HK-2 (cell line): ENCODE data around the gene NHLRC4.

ENCODE experiments used
- DNase-seq: peaks from one replicate; pipeline ENCODE4 v3.0.0-alpha.2; 2018; ENCODE audit not compliant: unreplicated experiment

NHLRC4 gene

GRCh38 chr16:553601-554296, 13.1 kb upstream of the NHLRC4 start:
- no peak for DNase-seq

GRCh38 chr16:554297-554621, 12.5 kb upstream of the NHLRC4 start:
- DNase-seq, result no peak

DNA sequence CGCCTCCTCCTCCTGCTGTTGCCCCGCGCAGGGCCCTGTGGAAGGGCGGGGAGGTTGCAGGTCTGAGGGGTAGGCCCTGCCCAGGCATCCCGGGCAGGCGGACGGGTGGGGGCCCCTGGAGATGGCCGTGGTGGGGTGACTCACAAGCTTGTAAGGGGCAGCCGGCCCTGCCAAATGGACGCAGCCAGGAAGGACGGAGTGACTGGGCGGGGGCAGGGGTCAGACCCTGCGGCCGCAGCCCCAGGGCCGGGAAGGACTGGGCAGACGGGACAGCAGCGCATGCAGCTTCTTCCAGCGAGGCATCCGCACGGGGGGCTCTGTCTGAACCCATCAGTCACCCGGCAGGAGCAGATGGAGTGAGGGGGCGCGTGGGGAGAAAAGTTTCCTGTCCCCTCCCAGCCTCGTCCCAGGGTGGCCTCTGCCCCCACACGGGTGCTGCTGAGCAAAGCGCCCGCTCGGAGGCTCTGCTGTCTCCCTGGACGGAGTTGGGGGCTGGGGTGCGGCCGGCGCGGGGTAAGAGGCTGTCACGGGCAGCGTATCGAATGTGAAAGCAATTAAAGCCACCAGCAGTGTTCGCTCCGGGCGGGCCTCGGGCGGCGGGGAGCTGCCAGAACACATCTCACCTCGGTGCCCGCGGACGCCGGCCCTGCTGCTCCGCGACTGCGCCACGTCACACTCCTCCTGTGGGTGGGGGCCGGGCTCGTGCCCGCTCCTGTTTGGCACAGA, 12.0 kb upstream of the NHLRC4 start:
- DNase-seq, result no peak

DNA sequence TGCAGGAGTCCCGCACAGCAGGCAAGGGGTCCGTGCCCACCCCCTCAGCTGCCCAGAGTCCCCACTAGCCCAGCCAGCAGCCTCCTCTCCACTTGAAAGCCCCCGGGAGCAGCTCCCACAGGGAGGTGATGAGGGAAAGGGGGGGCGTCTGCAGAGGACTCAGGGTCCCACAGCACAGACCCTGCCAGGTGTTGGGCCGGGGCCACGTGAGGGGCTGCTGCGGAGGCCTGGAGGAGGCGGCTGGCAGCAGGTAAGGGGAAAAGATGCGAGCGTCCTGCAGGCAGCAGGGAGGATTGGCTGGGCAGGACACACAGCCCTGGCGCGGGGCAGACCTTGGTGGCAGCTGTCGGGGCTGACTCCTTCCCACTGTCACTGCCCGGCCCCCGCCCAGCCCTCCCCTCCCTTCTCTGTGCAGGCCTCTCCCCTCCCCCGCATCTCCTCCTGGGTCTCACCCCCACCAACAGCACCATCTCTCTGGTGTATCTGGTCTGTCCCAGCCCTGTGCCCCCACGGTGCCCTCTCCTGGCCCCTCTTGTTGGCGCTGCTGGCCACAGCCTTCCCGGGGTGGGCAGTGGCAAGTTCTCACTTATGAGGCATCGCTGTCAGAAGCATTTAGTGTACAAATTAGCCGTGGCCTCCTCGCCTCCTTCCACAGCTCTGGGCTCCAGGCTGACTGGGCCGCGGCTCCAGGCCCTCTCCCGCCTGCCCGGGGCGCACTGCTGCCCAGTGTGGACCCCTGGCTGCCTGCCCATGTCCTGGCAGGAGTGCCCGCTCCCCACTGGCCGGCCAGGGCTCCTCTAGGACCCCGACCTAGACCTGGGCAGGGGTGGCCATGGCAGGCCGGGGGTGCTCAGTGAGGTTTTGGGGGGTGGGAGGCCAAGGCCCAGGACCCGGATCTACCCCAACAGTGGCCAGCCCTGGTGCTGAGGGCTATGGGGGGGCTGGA, 11.0 kb upstream of the NHLRC4 start:
- no peak for DNase-seq

DNA sequence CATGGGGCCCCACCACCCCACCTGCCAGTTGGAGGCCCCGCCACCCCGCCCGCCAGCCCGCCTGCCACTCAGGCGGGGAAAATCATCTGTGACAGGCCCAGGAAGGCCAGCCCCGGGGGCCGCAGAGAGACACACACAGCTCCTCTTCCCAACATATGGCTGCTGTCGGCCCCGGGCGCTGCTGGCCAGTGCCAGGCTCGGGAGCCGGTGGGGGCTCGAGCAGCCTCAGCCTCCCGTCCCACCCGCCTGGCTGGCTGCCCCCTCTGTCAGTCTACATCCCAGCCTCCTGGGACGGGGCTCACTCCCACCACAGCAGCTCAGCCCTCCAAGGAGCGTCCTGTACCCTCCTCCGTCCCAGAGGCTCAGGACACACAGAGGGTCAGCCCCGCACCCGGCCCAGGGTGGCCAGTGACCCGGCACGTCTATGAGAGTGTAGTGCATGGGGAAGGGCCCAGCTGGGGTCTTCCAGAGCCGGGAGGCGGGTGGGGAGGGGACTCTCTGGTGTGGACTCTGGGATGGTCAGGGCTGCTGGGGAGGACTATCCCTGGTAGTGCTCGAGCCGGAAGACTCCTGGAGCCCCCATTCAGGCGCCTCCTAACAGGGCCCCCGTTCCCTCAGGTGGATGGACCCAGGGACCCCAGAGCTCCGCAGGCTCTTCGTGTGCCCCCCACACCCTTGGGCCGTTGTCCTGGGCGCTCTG, 10.2 kb upstream of the NHLRC4 start:
- DNase-seq, result no peak

DNA sequence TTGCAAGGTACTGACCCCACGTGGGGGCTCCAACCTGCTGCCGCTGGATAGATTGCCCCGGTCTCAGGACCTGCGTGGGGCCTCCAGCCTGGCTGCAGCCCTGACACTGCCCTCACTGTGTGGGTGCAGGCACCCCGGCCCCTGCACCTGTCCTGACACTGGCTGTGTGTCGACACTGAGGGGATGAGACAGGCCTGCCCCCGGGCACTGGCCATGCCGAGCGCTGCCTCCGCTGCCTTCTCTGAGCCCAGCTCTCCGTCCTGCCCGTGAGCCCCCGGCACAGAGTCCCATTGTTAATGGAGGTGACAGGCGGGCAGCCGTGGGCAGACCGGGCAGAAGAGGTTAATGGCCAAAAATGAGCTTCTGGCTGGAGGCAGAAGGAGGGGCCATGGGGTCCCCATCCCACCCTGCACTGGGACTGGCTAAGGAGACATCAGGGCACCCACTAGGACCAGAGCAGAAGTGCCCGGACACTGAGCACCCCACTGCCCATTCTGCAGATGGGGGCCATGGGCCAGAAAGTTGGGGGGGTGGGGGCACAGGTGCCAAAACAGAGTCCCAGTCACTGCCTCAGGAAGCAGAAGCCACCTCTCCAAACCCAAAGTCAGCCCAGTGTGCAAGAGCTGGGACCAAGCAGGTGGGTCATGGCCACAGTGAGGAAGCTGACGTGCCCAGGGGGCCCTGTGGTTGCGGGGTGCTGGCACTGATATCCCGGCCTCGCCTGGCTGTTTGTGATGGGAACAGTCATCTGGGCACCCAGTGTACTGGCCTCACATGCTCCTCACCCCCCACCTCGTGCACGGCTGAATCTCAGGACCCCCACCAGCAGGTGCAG, 9.1 kb upstream of the NHLRC4 start:
- DNase-seq, result no peak

DNA sequence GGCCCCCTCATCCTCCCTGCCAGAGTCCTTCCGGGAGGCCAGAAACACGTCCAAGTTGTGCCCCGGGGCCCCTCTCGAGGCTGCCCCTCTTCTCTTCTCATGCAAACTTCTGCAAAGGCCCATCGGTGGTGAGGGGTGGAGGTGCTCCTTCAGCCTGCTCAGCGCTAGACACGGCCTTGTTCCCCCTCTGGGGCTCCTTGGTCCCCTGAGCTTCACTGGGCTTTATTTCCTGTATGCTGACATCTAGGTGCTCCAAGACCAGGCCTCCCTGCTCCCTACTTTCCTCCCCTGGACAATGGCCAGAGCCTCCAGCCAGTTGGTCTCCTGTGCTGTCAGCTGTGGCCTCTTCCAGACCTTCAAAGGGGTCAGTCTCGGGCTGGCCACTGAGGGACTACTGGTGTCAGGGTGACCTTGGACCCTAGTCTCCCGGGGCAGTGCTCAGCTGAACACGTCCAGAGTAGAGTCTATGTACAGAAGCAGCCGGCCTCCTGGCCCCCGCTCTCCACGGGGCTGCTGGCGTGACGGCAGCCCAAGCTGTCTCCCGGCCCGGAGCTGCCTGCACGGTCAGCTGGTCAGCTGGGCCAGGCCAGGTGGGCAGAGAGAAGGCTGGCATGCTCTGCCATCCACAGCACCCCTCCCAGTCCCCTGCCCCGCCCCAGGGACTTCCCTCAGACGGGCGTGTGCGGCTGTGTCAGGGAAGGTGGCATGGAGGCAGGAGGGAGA, 8.3 kb upstream of the NHLRC4 start:
- no peak for DNase-seq

- no peak for DNase-seq
These were observed 7.8 kb upstream of the NHLRC4 start for GRCh38 chr16:559021-559380.

GRCh38 chr16:559411-560203, 7.2 kb upstream of the NHLRC4 start:
- no peak for DNase-seq

DNA sequence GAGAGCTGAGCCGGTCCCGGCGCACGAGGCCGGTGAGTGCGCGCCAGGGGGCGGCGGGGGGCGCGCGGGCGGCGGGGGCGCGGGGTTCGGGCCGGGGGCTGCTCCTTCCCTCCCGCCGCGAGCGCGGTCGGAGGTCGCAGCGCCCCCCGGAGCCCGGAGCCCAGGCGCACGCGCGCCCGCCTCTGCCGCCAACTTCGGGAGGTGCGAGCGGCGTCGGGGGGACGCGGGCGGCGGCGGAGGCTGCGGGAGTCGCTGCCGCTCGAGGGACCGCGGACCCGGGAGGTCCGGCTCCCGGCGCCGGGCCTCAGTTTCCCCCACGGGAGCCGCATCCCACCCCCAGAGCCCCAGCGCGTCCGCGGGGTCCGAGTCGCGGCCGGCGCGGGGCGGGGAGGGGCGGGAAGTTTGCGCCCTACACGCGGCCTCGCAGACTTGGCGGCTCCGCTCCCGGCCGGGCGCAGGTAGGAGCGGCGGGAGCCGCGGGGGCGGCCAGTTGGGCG, 6.6 kb upstream of the NHLRC4 start, which contains the start of gene PRR35:
Gene PRR35, plus strand, starts transcription at position 191 of the 497 bp plus-strand sequence. CDS start 2,901 bp downstream, outside the sequence.
- DNase-seq, result no peak

DNA sequence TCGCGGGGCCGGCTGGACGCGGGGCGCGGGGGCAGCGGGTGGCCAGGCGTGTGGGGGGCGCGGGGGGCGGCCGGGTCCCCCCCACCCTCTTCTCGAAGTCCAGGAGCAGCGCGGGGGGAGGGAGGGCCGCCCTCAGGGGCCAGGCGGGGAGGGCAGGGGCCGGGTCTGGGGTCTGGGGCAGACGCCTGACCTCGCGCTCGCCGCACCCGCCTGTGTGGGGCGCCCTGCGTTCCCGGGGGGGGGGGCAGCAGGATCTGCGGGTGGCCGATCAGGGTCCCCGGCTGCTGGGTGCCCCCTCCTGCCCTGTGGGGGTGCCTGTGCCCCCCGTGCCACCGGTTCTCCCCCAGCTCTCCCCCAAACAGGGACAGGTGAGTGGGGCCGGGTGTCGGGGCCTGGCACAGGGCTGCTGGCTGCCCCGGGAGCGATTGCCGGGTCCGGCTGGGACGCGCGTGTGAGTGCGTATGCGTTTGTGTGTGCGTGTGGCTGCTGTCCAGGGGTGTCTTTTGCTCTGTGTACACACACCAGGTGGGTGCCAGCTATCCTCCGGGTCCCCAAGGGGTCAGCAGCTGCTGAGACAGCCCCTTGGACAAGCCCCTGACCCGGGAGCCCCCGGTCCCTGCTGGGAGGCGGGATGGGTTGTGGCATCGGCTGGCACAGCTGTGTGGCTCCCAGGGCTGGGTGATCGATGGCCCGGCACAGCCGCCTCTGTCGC, 5.9 kb upstream of the NHLRC4 start:
- DNase-seq, result no peak

DNA sequence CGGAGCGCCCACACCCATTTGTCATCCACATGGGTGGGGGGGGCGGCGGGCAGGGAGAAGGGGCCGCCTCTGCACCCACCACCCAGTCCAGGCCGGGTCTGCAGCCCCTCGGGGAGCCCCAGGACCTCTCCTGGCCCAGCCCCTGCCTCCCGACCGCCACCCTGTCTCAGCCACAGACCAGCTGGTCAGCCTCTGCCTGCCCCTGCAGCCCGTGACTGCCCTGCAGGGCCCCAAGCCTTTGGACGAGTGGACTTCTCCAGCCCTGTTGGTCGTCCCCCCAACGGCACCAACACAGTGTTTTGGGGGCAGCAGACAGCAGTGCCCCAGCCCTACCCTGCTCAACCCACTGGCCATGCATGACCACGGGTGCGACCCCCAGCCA, 5.4 kb upstream of the NHLRC4 start:
- DNase-seq, result no peak

- no peak for DNase-seq
These were observed 4.6 kb upstream of the NHLRC4 start for GRCh38 chr16:561957-562938.

DNA sequence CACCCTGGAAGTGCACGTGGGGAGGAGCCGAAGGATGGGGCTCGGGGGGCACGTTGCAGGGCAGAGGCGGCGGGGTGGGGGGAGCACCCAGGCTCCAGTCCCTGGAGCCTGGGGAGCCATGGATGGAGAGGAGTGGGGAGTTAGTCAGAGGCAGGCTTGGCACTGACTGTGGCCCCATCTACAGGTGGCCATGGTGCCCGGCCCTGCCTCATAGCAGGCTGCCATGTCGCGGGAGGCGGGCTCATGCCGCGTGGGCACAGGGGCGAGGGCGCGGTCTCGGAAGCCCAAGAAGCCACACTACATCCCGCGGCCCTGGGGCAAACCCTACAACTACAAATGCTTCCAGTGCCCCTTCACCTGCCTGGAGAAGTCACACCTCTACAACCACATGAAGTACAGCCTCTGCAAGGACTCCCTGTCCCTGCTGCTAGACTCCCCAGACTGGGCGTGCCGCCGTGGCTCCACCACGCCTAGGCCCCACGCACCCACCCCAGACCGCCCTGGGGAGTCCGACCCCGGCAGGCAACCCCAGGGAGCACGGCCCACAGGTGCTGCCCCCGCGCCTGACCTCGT, 3.6 kb upstream of the NHLRC4 start:
- no peak for DNase-seq

- no peak for DNase-seq
These were observed 2.0 kb upstream of the NHLRC4 start for GRCh38 chr16:564690-565418.
